Measurements from ENCODE around the gene TMEM80. TPM values are rescaled to one million over a fixed set of nuclear protein-coding genes. Genes with fewer than 3 reads are reported as not detected.

TMEM80 gene
- total RNA-seq, 1 experiment from 2014 or later = 45.2 TPM

DNA sequence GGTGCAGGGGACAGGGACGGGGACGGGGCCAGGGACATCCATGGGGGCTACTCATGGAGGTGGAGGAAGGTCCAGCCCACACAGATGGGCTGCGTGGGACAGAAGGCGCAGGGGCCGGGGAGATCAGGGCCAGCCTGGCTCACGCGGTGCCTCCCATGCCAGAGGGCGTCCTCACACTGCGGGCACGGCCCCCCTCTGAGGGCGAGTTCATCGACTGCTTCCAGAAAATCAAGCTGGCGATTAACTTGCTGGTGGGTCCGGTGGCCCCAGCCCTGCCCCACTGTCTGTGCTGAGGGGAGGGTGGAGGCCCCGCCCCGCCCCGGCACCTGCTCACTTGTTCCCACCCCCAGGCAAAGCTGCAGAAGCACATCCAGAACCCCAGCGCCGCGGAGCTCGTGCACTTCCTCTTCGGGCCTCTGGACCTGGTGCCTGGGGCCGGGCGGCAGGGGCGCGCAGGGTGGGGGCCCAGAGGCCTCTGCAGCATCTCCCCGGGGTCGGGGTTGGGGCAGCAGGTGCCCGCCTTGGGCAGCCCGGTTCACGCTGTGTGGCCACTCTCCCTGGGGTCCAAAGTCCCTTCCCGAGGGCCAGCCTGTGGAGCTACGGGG lies 26.2 kb downstream of the TMEM80 start:
- Histone ChIP-seq H3K9me3 (ENCODE audit: control insufficient read depth, insufficient read depth, low read depth, low read length) (no peaks in the 10 kb centered on the region), H3K4me1 (ENCODE audit: control insufficient read depth, insufficient read depth, low read length) (peaks cover 12% of the 10 kb centered on the region), H3K27me3 (ENCODE audit: control insufficient read depth, insufficient read depth, low read length) (no peaks in the 10 kb centered on the region), H3K4me3 (ENCODE audit: low read depth in 2 of 2, low read length in 2 of 2) (no peak overlapping the region), H3K36me3 (ENCODE audit: control insufficient read depth, insufficient read depth, low read length) (peaks cover 5% of the 10 kb centered on the region; the same call in 1 of the 2 replicates), H3K27ac (ENCODE audit: low read length) (no peak overlapping the region)
- no TSS peak for BruUV-seq (replicated peaks)
- intact Hi-C loops (cut with micrococcal nuclease; ENCODE audit: unreplicated experiment) (loop anchor here (5.0 to 10.0 kb wide), 2 partner anchors 60 to 167 kb away; no protein-coding TSS in a partner anchor), in situ Hi-C loops (cut with HindIII; ENCODE audit: low pct_unique_long_range_greater_than_20kb, low sequenced_read_pairs) (no loop called here)
- CTCF ChIA-PET = interaction anchor here (0.6 to 1.4 kb wide), 4 partner anchors 9 to 30 kb away, joined by 4 to 11 read pairs (median 5); no protein-coding TSS in a partner anchor
- POLR2A ChIA-PET = interaction anchor here (0.8 kb wide), 1 partner anchor 26 kb away, joined by 3 read pairs; the partner anchor contains the start of genes DEAF1 and TMEM80
- TF ChIP-seq POLR2AphosphoS5 (IDR thresholded peaks at IDR 0.05; ENCODE audit: low read depth, low read length) (no peak), TCF7L2 (IDR thresholded peaks at IDR 0.05; ENCODE audit: low read depth, low read length) (no peak), REST (IDR thresholded peaks at IDR 0.05; ENCODE audit: insufficient read depth in 1 of 2, low read depth in 2 of 2, low read length in 1 of 2) (no peak), SIN3A (IDR thresholded peaks at IDR 0.05; ENCODE audit: borderline replicate concordance, insufficient read depth, low read depth, low read length) (no peak)
- TF ChIP-seq, protein P1, sequence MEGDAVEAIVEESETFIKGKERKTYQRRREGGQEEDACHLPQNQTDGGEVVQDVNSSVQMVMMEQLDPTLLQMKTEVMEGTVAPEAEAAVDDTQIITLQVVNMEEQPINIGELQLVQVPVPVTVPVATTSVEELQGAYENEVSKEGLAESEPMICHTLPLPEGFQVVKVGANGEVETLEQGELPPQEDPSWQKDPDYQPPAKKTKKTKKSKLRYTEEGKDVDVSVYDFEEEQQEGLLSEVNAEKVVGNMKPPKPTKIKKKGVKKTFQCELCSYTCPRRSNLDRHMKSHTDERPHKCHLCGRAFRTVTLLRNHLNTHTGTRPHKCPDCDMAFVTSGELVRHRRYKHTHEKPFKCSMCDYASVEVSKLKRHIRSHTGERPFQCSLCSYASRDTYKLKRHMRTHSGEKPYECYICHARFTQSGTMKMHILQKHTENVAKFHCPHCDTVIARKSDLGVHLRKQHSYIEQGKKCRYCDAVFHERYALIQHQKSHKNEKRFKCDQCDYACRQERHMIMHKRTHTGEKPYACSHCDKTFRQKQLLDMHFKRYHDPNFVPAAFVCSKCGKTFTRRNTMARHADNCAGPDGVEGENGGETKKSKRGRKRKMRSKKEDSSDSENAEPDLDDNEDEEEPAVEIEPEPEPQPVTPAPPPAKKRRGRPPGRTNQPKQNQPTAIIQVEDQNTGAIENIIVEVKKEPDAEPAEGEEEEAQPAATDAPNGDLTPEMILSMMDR (IDR thresholded peaks at IDR 0.05) = no peak
- peak; percentile 23 for ATAC-seq
- no peak for DNase-seq (ENCODE audit: low read depth, low spot score)

- TF ChIP-seq POLR2AphosphoS5 (IDR thresholded peaks at IDR 0.05; ENCODE audit: low read depth, low read length) (no peak), SIN3A (IDR thresholded peaks at IDR 0.05; ENCODE audit: borderline replicate concordance, insufficient read depth, low read depth, low read length) (no peak), REST (IDR thresholded peaks at IDR 0.05; ENCODE audit: insufficient read depth in 1 of 2, low read depth in 2 of 2, low read length in 1 of 2) (no peak), TCF7L2 (IDR thresholded peaks at IDR 0.05; ENCODE audit: low read depth, low read length) (no peak)
- TF ChIP-seq, protein P1 (IDR thresholded peaks at IDR 0.05) = no peak
- in situ Hi-C loops (cut with HindIII; ENCODE audit: low pct_unique_long_range_greater_than_20kb, low sequenced_read_pairs) (no loop called here), intact Hi-C loops (cut with micrococcal nuclease; ENCODE audit: unreplicated experiment) (loop anchor here (5.0 to 10.0 kb wide), 2 partner anchors 60 to 168 kb away; no protein-coding TSS in a partner anchor)
- no TSS peak for BruUV-seq (replicated peaks)
- Histone ChIP-seq H3K27me3 (ENCODE audit: control insufficient read depth, insufficient read depth, low read length) (no peaks in the 10 kb centered on the region), H3K4me1 (ENCODE audit: control insufficient read depth, insufficient read depth, low read length) (peaks cover 17% of the 10 kb centered on the region), H3K4me3 (ENCODE audit: low read depth in 2 of 2, low read length in 2 of 2) (no peak overlapping the region), H3K27ac (ENCODE audit: low read length) (no peak overlapping the region), H3K9me3 (ENCODE audit: control insufficient read depth, insufficient read depth, low read depth, low read length) (no peaks in the 10 kb centered on the region), H3K36me3 (ENCODE audit: control insufficient read depth, insufficient read depth, low read length) (peaks cover 5% of the 10 kb centered on the region; the same call in 1 of the 2 replicates)
- no peak for DNase-seq (ENCODE audit: low read depth, low spot score)
- ChIA-PET CTCF (interaction anchor here (0.6 to 1.4 kb wide), 5 partner anchors 10 to 56 kb away, joined by 4 to 11 read pairs (median 5); no protein-coding TSS in a partner anchor), POLR2A (no interaction called here)
- ATAC-seq = no peak
Observed at GRCh38 chr11:722346-722811, 26.8 kb downstream of the TMEM80 start.
